ENCODE measurements around the gene SPRY4. TPM values are rescaled to one million over a fixed set of nuclear protein-coding genes. Genes with fewer than 3 reads are reported as not detected.

The SPRY4 gene
- total RNA-seq, 2 donors from 2014 or later, result 0.26 TPM; not detected in 1

DNA sequence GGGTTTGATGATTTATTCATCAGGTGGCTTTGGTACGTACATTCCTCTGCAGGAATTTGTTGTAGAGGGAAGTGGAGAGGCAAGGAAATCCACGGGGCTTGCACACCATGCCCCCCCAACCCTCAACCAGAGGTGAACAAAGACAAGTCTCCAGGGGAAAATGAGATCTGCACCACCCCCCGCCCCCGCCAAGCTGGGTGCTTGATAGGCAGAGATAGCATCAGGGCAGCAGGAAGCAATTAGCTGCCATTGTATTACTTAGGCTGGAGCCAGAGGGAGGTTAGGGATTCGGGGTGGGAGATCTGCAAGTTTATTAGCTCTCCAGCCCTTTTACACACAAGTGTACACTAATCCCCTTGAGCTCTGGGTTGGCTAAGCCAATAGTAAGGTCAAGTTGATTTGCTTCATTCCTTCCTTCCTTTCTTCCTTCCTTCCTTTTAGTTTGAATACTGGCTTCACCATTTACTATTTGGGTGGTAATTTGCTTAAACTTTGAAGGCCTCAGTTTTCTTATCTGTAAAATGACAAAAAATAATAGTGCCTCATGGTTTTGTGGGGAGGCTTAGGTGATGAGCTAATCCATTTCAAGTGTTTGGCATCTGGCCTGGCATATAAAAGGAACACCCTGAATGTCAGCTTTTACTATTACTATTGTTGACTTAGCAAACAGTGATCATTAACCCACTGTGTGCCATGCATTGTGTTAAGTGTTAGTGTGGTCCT, 34.1 kb downstream of the SPRY4 start:
- DNase-seq, result no peak
- Mint-ChIP-seq H3K27me3 (no peaks in the 10 kb centered on the region), H3K4me3 (no peak overlapping the region), H3K36me3 (ENCODE audit: low read depth) (no peaks in the 10 kb centered on the region), H3K27ac (no peak overlapping the region), H3K4me1 (peaks cover 19% of the 10 kb centered on the region)
- H3K9me3 ChIP-seq (ENCODE audit: control insufficient read depth, low read length, poor library complexity, severe bottlenecking), result no peaks in the 10 kb centered on the region
- ATAC-seq, result no peak

DNA sequence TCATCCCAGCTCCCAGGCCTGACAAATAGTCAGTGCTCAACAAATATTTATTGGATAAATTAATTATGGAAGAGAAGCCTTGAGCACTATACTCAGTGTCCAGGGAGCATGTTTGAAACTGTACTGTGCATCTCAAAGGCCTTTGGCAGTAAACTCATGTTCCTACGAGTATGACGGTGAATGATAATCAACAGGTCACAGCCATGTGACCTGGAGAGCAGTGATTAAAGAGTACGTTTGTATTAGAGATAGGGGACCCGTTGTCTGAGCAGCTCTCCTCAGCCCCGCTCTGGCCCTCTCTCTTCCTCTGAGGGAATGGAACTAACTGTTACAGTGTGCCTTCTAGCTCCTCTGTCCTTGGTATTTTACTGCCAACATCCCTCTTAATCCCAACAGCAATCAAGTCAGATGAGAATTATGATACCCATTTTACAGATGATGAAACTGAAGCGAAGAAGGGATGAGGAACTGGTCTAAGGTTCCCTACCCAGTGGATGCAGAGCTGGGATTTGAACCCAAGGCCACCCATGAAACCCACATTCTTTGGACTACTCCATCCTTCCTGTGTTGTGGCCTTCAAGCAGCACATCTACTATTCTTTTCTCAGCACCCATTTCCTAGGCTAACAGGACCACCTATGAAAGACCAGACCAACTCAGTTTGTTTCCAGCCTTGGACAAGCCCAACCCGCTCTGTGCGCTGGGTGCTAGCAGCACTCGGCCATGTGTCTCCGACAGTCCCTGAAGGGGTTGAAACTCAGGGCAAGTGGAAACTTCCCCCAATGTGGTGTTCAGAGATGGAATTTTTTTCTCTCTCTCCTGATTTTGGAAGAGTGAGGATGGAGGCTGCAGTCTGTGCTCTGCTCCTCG, 34.9 kb downstream of the SPRY4 start:
- DNase-seq (no peak), ATAC-seq (no peak)
- Mint-ChIP-seq H3K27ac (no peak overlapping the region), H3K27me3 (no peaks in the 10 kb centered on the region), H3K36me3 (ENCODE audit: low read depth) (no peaks in the 10 kb centered on the region), H3K4me3 (no peak overlapping the region), H3K4me1 (peaks cover 19% of the 10 kb centered on the region)
- H3K9me3 ChIP-seq (ENCODE audit: control insufficient read depth, low read length, poor library complexity, severe bottlenecking), result no peaks in the 10 kb centered on the region

DNA sequence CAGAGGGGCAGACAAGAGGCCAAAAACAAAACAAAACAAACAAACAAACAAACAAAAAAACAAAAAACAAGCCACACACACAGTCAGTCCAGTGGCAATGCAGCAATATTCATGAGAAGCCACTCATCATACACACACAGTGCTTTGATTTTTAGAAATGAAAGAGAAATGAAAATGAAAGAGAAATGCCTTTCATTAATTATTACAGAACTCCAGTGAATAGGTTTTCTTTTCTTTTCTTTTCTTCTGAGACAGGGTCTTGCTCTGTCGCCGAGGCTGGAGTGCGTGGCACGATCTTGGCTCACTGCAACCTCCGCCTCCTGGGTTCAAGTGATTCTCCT, 36.9 kb downstream of the SPRY4 start:
- no peaks in the 10 kb centered on the region for H3K27me3 Mint-ChIP-seq
- H3K4me3 Mint-ChIP-seq, result no peak overlapping the region
- H3K4me1 Mint-ChIP-seq, result peaks cover 16% of the 10 kb centered on the region
- no peak for DNase-seq
- no peaks in the 10 kb centered on the region for H3K36me3 Mint-ChIP-seq (ENCODE audit: low read depth)
- no peak for ATAC-seq
- no peaks in the 10 kb centered on the region for H3K9me3 ChIP-seq (ENCODE audit: control insufficient read depth, low read length, poor library complexity, severe bottlenecking)
- peak overlapping the region; percentile 51 for H3K27ac Mint-ChIP-seq

DNA sequence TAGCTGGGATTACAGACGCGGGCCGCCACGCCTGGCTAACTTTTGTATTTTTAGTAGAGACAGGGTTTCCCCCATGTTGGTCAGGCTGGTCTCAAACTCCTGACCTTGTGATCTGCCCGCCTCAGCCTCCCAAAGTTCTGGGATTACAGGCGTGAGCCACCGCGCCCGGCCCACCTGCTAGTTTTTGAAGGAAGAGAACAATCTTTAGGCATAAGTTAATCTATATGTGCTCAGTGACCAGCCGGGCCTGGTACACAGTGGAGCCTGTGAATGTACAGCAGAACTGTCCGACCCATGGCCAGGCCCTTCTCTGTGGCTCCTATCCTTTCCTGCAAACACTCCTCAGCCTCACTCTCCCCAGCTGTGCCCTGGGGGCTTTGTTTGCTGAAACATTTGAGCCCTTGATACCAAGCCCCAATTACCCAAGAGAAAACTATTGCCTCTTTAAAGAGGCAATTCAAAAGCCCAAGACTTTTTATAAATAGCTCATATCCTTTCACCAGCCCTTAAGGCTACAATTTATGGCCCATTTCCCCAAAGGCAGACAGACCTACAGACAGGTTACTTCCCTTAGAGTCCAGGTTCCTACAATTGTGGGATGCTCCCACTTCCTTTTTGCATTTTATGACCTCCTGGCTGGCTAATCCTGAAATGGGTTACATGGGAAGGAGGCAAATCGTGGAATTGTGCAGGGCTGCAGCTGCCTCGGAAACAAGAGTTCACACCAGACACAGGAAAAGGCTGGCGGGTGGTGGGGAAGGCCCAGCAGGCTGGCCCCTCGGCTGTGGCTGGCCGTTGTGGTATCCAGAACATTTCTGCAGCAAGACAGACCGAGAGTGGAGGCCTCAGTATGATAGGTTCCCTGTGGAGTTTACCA, 37.5 kb downstream of the SPRY4 start:
- no peak for DNase-seq
- ATAC-seq, result no peak
- peak overlapping the region; percentile 51 for H3K27ac Mint-ChIP-seq
- H3K27me3 Mint-ChIP-seq, result no peaks in the 10 kb centered on the region
- H3K4me1 Mint-ChIP-seq, result peaks cover 16% of the 10 kb centered on the region
- H3K4me3 Mint-ChIP-seq, result no peak overlapping the region
- no peaks in the 10 kb centered on the region for H3K36me3 Mint-ChIP-seq (ENCODE audit: low read depth)
- H3K9me3 ChIP-seq (ENCODE audit: control insufficient read depth, low read length, poor library complexity, severe bottlenecking), result no peaks in the 10 kb centered on the region

DNA sequence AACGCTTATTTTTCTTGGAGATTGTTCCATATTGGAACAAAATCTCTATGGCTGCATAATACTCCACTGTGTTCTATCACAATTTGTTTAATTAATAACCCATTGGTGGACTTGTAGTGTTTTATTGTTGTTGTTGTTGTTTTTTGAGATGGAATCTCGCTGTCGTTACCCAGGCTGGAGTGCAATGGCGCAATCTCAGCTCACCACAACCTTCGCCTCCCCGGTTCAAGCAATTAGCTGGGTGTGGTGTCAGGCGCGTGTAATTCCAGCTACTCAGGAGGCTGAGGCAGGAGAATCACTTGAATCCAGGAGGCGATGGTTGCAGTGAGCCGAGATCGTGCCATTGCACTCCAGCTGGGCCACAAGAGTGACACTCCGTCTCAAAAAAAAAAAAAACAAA, 38.7 kb downstream of the SPRY4 start:
- no peaks in the 10 kb centered on the region for H3K9me3 ChIP-seq (ENCODE audit: control insufficient read depth, low read length, poor library complexity, severe bottlenecking)
- Mint-ChIP-seq H3K27me3 (no peaks in the 10 kb centered on the region), H3K4me1 (peaks cover 19% of the 10 kb centered on the region), H3K27ac (no peak overlapping the region), H3K4me3 (no peak overlapping the region), H3K36me3 (ENCODE audit: low read depth) (peaks cover 2% of the 10 kb centered on the region)
- ATAC-seq, result no peak
- no peak for DNase-seq

DNA sequence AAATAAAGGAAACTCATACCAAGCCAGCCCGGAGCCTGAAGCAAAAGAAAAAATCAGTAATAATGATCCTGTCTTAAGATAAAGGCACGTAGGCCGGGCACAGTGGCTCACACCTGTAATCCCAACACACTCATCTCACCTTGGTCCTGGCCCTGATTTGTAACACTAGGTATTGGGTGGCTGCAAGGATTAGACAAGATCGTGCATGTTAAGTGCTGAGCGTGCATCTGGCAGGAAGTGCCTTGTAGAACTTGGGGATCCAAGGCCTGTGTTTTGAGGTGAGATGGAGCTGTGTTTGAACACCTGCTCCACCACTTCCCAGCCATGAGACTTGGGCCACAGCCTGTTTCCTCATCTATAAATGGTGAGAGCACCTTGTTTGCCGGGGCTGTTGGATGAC, 41.5 kb downstream of the SPRY4 start:
- ATAC-seq (no peak), DNase-seq (no peak)
- H3K27me3 Mint-ChIP-seq, result no peaks in the 10 kb centered on the region

DNA sequence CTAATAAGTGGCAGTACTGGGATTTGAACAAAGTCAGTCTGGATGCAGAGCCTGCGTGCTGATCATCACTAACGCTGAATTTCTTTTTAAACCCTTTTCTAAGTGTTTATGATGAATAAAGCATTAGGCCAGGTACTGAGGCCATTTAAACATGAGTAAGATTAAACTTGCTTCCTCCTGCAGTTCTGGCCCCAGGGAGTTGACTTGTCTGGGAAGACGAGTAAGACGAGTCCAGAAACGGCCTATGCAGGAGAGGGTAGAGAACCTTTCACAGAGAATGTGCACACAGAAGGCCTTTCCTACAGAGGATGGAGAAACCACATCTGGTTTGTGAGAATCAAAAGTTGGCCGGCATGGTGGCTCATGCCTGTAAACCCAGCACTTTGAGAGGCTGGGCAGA, 42.9 kb downstream of the SPRY4 start:
- Mint-ChIP-seq H3K36me3 (ENCODE audit: low read depth) (peaks cover 2% of the 10 kb centered on the region), H3K27ac (no peak overlapping the region), H3K4me1 (peaks cover 7% of the 10 kb centered on the region), H3K4me3 (no peak overlapping the region), H3K27me3 (no peaks in the 10 kb centered on the region)
- ATAC-seq (no peak), DNase-seq (no peak)
- no peaks in the 10 kb centered on the region for H3K9me3 ChIP-seq (ENCODE audit: control insufficient read depth, low read length, poor library complexity, severe bottlenecking)

More for the DNA sequence above, 41.5 kb downstream of the SPRY4 start:
- no peak overlapping the region for H3K4me3 Mint-ChIP-seq
- H3K36me3 Mint-ChIP-seq (ENCODE audit: low read depth), result peaks cover 2% of the 10 kb centered on the region
- peaks cover 16% of the 10 kb centered on the region for H3K4me1 Mint-ChIP-seq
- H3K9me3 ChIP-seq (ENCODE audit: control insufficient read depth, low read length, poor library complexity, severe bottlenecking), result no peaks in the 10 kb centered on the region
- no peak overlapping the region for H3K27ac Mint-ChIP-seq

DNA sequence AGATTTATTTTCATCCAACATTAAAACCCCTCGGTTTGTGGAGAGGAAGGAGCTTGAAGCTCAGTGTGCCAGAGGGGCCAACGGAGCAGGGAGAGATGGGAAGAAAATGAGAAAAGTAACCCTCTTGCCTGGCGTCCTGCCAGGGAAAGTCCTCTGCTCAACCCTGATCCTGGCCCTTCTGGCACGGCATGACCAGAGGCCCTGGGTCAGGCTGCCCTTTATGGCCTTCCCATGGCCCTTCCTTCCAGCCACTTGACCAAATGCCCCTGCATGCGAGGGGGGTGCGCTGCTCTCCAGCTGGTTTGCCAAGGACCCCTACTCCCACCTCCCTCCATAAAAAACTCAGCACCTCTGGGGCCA, 43.8 kb downstream of the SPRY4 start:
- Mint-ChIP-seq H3K27ac (no peak overlapping the region), H3K36me3 (ENCODE audit: low read depth) (peaks cover 2% of the 10 kb centered on the region), H3K27me3 (no peaks in the 10 kb centered on the region), H3K4me1 (peaks cover 7% of the 10 kb centered on the region), H3K4me3 (no peak overlapping the region)
- DNase-seq (no peak), ATAC-seq (no peak)
- no peaks in the 10 kb centered on the region for H3K9me3 ChIP-seq (ENCODE audit: control insufficient read depth, low read length, poor library complexity, severe bottlenecking)

DNA sequence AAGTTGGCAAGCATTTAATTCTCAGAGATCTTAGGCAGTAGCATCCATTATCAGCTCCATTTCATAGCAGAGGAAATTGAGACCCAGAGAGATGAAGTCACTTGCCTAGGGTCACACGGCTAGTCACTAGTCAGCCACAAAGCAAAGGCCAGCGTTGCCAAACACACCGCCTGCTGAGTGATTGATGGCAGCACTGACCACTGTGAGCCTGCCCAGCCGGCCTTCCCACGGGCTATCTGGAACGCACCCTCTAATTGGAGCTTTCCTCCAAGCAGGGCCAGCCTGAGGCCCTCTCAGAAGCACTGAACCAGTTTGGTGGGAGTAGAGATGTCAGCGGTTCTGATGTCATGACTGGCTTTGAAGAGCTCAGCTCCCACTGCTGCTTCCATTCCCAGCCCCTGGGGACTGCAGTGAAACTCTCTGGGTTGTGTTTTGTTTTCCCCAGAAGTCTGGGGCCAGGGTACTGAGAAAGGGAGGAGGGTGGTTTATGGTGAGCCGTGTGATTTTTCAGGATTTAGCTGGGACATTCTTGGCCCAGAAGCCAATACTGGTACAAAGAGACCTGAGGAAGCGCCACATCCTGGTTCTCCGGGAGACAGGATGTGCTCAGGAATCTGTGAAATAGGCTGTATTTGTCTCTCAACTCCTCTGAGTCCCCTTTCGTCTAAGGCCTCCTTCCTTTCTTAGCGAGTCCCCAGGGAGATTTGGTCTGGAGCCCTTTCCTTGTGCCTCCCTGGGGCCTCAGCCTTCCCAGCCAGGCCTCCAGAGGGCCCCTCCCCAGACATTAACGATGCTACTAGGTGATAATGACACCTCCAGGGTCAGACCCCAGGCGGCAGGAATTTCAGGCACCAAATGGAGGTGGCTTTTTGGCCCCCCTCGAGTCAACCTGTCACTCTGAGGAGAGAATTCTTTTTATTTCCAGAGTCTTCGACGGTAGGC, 44.5 kb downstream of the SPRY4 start:
- Mint-ChIP-seq H3K27ac (no peak overlapping the region), H3K36me3 (ENCODE audit: low read depth) (peaks cover 2% of the 10 kb centered on the region), H3K4me1 (peaks cover 7% of the 10 kb centered on the region), H3K27me3 (no peaks in the 10 kb centered on the region), H3K4me3 (no peak overlapping the region)
- H3K9me3 ChIP-seq (ENCODE audit: control insufficient read depth, low read length, poor library complexity, severe bottlenecking), result no peaks in the 10 kb centered on the region
- DNase-seq (no peak), ATAC-seq (no peak)

DNA sequence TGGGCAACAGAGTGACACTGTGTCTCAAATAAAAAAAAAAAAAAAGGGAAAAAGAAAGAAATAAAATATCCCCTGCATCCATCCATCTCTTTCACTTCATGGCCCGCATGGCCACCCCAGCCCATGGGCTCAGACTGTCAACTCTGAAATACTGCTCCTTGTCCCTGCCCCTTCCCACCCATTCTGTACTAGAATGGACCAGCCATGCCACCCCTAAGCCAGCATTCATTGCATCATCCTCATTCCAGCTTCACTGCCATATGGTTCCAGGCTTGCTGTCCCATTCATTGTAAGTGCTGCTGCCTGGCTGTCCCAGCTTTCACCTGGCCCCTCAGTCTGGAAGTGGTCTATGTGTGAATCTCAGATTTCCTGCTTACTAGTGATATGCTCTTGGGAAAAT, 46.2 kb downstream of the SPRY4 start:
- H3K27me3 Mint-ChIP-seq, result peaks cover 3% of the 10 kb centered on the region
- no peak for ATAC-seq

DNA sequence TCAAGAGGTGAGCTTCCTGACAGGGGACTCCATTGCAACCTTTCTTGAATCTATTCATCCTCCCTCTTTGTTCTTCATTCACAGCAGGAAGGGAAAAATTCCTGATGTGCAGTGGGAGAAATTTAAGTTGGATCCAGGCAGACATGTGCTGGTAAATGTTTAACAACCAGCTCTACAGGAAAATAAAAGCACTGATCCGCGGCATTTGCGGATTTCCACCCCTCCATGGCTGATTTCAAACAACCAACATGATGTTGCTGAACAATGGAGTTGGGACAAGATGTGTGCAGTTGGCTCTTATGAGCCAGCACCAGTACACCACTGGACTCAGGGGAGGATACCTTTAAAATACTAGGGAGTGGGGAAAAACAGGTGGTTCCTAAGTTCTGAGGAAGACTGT, 47.0 kb downstream of the SPRY4 start:
- no peaks in the 10 kb centered on the region for H3K9me3 ChIP-seq (ENCODE audit: control insufficient read depth, low read length, poor library complexity, severe bottlenecking)

More for the DNA sequence above, 46.2 kb downstream of the SPRY4 start:
- no peak overlapping the region for H3K27ac Mint-ChIP-seq
- peaks cover 2% of the 10 kb centered on the region for H3K36me3 Mint-ChIP-seq (ENCODE audit: low read depth)
- H3K9me3 ChIP-seq (ENCODE audit: control insufficient read depth, low read length, poor library complexity, severe bottlenecking), result no peaks in the 10 kb centered on the region
- no peak overlapping the region for H3K4me3 Mint-ChIP-seq
- no peak for DNase-seq
- H3K4me1 Mint-ChIP-seq, result peaks cover 7% of the 10 kb centered on the region

DNA sequence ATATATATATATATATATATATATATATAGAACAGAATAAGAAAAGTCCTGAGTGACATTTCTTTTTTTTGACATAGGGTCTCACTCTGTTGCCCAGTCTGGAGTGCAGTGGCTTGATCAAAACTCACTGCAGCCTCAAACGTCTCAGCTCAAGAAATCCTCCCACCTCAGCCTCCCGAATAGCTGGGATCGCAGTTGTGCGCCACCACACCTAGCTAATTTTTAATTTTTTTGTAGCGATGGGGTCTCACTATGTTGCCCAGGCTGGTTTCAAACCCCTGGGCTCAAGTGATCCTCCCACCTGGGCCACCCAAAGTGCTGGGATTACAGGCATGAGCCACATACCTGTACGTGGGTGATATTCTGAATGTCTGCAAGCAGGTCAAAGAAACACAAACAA, 48.3 kb downstream of the SPRY4 start:
- H3K4me3 Mint-ChIP-seq, result no peak overlapping the region

More for the DNA sequence above, 47.0 kb downstream of the SPRY4 start:
- Mint-ChIP-seq H3K4me3 (no peak overlapping the region), H3K27ac (no peak overlapping the region), H3K27me3 (peaks cover 4% of the 10 kb centered on the region), H3K4me1 (peaks cover 7% of the 10 kb centered on the region), H3K36me3 (ENCODE audit: low read depth) (peaks cover 2% of the 10 kb centered on the region)
- DNase-seq (no peak), ATAC-seq (no peak)

More for the DNA sequence above, 48.3 kb downstream of the SPRY4 start:
- Mint-ChIP-seq H3K27ac (no peak overlapping the region), H3K36me3 (ENCODE audit: low read depth) (peaks cover under 1% of the 10 kb centered on the region), H3K27me3 (peaks cover 4% of the 10 kb centered on the region), H3K4me1 (peaks cover 5% of the 10 kb centered on the region)
- DNase-seq (no peak), ATAC-seq (no peak)
- no peaks in the 10 kb centered on the region for H3K9me3 ChIP-seq (ENCODE audit: control insufficient read depth, low read length, poor library complexity, severe bottlenecking)
